ENCODE data around the gene COMMD1. TPM values are rescaled to one million over a fixed set of nuclear protein-coding genes. Genes with fewer than 3 reads are reported as not detected.
"Not testable (repeated sequence)": the region's sequence is repeated elsewhere in the genome, so short reads cannot be mapped to it uniquely, and the experiment has no call there.

COMMD1 gene
- total RNA-seq, 4 donors from 2014 or later, result 8.5 to 80.7 (median 48.2) TPM

- TF ChIP-seq POLR2A (IDR thresholded peaks at IDR 0.05) (no peak), CTCF (IDR thresholded peaks at IDR 0.05) (no peak)
- H3K27me3 ChIP-seq, result no peaks in the 10 kb centered on the region
- no peak for DNase-seq
- no peaks in the 10 kb centered on the region for H3K4me1 ChIP-seq
- no peak overlapping the region for H3K27ac ChIP-seq
- no peaks in the 10 kb centered on the region for H3K36me3 ChIP-seq
- no peak overlapping the region for H3K4me3 ChIP-seq
- intact Hi-C loops (cut with DNase I; ENCODE audit: low total_unique reads), result no loop called here
- no peaks in the 10 kb centered on the region for H3K9me3 ChIP-seq
These were observed 133.7 kb downstream of the COMMD1 start for GRCh38 chr2:62038975-62039771.

GRCh38 chr2:62040926-62041325, 135.5 kb downstream of the COMMD1 start:
- intact Hi-C loops (cut with DNase I; ENCODE audit: low total_unique reads), result no loop called here
- H3K9me3 ChIP-seq, result no peaks in the 10 kb centered on the region
- H3K27me3 ChIP-seq, result no peaks in the 10 kb centered on the region
- no peak overlapping the region for H3K27ac ChIP-seq
- no peak overlapping the region for H3K4me3 ChIP-seq
- H3K4me1 ChIP-seq, result no peaks in the 10 kb centered on the region
- no peak for DNase-seq
- no peaks in the 10 kb centered on the region for H3K36me3 ChIP-seq
- TF ChIP-seq CTCF (IDR thresholded peaks at IDR 0.05), result no peak
- TF ChIP-seq POLR2A (IDR thresholded peaks at IDR 0.05), result no peak

GRCh38 chr2:62041701-62042385, 136.4 kb downstream of the COMMD1 start:
- H3K4me1 ChIP-seq; DNase-seq; H3K4me3 ChIP-seq; H3K27me3 ChIP-seq; intact Hi-C loops (cut with DNase I; ENCODE audit: low total_unique reads); H3K36me3 ChIP-seq; H3K27ac ChIP-seq; H3K9me3 ChIP-seq: not testable (repeated sequence)

GRCh38 chr2:62042400-62042799, 136.9 kb downstream of the COMMD1 start:
- no peak for DNase-seq
- Histone ChIP-seq H3K9me3 (no peaks in the 10 kb centered on the region), H3K27ac (no peak overlapping the region), H3K4me1 (no peaks in the 10 kb centered on the region), H3K36me3 (no peaks in the 10 kb centered on the region), H3K4me3 (no peak overlapping the region), H3K27me3 (no peaks in the 10 kb centered on the region)
- TF ChIP-seq CTCF (IDR thresholded peaks at IDR 0.05) (no peak), POLR2A (IDR thresholded peaks at IDR 0.05) (no peak)
- intact Hi-C loops (cut with DNase I; ENCODE audit: low total_unique reads), result no loop called here

- no peak for DNase-seq
- H3K4me1 ChIP-seq, result no peaks in the 10 kb centered on the region
- H3K27ac ChIP-seq, result no peak overlapping the region
- H3K36me3 ChIP-seq, result no peaks in the 10 kb centered on the region
- intact Hi-C loops (cut with DNase I; ENCODE audit: low total_unique reads), result no loop called here
- H3K4me3 ChIP-seq, result no peak overlapping the region
- TF ChIP-seq POLR2A (IDR thresholded peaks at IDR 0.05) (no peak), CTCF (IDR thresholded peaks at IDR 0.05) (no peak)
- no peaks in the 10 kb centered on the region for H3K9me3 ChIP-seq
- H3K27me3 ChIP-seq, result no peaks in the 10 kb centered on the region
These were observed 137.5 kb downstream of the COMMD1 start for GRCh38 chr2:62042944-62043343.

Data from uterus (tissue), 4 donors.